HG02870 (cell line): Measurements from ENCODE around the gene RCOR2.

Source experiments
- ATAC-seq: cut with Tn5 transposase; IDR thresholded peaks from one replicate; pipeline ENCODE4 v1.9.1; 2021; ENCODE audit warnings: mild to moderate bottlenecking, moderate library complexity; ENCODE audit not compliant: unreplicated experiment

Gene RCOR2

GRCh38 chr11:63908631-63909401 is 8.1 kb downstream of the RCOR2 start:
- no peak for ATAC-seq

- no peak for ATAC-seq
Observed at GRCh38 chr11:63907808-63908530, 9.0 kb downstream of the RCOR2 start.

- no peak for ATAC-seq
Observed at GRCh38 chr11:63907063-63907462, 9.9 kb downstream of the RCOR2 start.

- ATAC-seq, result no peak
Observed at GRCh38 chr11:63906585-63906984, 10.4 kb downstream of the RCOR2 start.

- no peak for ATAC-seq
Observed at GRCh38 chr11:63906087-63906486, 10.9 kb downstream of the RCOR2 start.

GRCh38 chr11:63905179-63905578 is 11.8 kb downstream of the RCOR2 start:
- no peak for ATAC-seq

GRCh38 chr11:63904743-63905142 is 12.2 kb downstream of the RCOR2 start:
- ATAC-seq, result no peak

- ATAC-seq, result no peak
Observed at GRCh38 chr11:63903884-63904283, 13.1 kb downstream of the RCOR2 start.

- ATAC-seq, result no peak
Observed at GRCh38 chr11:63901660-63902059, 15.3 kb downstream of the RCOR2 start.

- ATAC-seq, result no peak
Observed at GRCh38 chr11:63897459-63898146, 19.4 kb downstream of the RCOR2 start.

- no peak for ATAC-seq
Observed at GRCh38 chr11:63896071-63896470, 20.9 kb downstream of the RCOR2 start.

- ATAC-seq, result no peak
Observed at GRCh38 chr11:63893355-63893754, 23.6 kb downstream of the RCOR2 start.

- no peak for ATAC-seq
Observed at GRCh38 chr11:63892228-63892627, 24.7 kb downstream of the RCOR2 start.

GRCh38 chr11:63890368-63890767 is 26.6 kb downstream of the RCOR2 start:
- ATAC-seq, result no peak

- no peak for ATAC-seq
Observed at GRCh38 chr11:63889344-63889743, 27.6 kb downstream of the RCOR2 start.

- no peak for ATAC-seq
Observed at GRCh38 chr11:63888170-63889086, 28.5 kb downstream of the RCOR2 start.

GRCh38 chr11:63887386-63887999 is 29.5 kb downstream of the RCOR2 start:
- ATAC-seq, result no peak

- ATAC-seq, result no peak
Observed at GRCh38 chr11:63884196-63884932, 32.6 kb downstream of the RCOR2 start.

- ATAC-seq, result no peak
Observed at GRCh38 chr11:63883791-63884190, 33.2 kb downstream of the RCOR2 start.
